ENCODE results near the gene COL6A5.
"Not testable (repeated sequence)": the region's sequence is repeated elsewhere in the genome, so short reads cannot be mapped to it uniquely, and the experiment has no call there.

COL6A5 gene

DNA sequence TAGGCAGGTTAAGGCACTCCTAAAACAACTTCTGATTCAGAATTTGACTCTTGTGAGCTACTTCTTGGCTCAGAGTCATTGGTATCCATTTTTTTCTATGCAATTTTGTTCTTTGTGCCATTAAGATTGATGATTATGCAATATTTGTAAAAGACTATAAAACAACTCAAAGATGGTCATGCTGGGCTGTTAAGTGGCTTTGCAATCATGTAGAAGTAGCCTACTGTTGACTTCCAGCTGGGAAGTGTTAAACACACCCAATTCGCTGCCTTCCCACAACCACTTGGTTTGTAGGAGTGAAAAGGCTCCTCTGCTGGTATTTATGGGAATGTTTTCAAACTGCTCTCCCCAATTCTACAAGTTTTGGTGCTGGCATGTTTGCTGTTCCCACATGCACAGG, 96.8 kb downstream of the COL6A5 start:
- no peak for DNase-seq (ENCODE audit: low spot score)

DNA sequence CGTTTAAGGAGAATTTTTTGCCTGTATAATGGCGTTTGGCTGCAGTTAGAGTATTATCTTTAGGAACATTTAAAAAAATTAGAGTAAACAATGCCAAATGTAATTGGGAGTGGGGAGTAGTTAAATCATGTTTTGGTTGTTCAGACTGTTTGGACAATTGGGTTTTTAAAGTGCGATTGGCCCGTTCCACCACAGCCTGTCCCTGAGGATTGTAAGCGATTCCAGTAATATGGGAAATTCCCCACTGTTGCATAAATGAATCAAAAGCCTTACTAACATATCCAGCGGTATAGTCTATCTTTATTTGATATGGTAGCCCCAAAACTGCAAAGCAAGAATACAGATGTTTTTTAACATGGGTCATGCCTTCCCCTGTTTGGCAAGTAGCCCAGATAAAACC, 101.4 kb downstream of the COL6A5 start:
- DNase-seq (ENCODE audit: low spot score): not testable (repeated sequence)

DNA sequence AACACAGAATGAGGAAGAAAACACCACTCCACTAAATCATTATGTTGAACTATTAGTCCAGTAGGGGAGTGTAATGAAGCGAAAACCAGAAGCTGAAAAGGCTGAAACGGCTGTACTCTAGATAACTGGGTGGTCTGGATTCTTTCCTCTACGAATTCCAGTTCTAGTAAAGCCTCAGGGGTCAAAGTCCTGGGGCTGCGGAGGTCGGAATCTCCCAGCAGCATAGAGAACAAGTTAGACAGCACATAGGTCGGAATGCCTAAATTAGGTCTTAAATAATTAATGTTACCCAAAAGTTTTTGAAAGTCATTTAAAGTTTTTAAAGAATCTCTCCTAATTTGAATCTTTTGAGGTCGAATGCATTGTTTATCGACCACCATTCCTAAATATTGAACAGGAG, 102.7 kb downstream of the COL6A5 start:
- DNase-seq (ENCODE audit: low spot score): not testable (repeated sequence)

DNA sequence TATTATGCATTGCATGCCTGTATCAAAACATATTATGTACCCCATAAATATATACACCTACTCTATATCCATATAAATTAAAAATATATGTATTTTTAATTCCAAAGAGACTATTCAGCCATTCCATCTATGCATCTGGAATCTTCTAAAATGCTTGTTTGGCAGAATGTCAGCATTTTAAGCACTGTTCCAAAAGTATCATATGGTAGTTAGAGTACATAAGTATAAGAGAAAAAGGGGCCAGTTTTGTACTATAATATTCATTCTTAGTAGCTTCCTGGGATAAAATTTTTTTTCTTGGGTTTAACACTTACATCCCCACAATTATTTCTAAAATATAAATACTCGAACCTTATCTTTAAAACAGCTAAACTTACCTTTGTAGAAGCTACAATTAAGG, 111.1 kb downstream of the COL6A5 start:
- no peak for DNase-seq (ENCODE audit: low spot score)

DNA sequence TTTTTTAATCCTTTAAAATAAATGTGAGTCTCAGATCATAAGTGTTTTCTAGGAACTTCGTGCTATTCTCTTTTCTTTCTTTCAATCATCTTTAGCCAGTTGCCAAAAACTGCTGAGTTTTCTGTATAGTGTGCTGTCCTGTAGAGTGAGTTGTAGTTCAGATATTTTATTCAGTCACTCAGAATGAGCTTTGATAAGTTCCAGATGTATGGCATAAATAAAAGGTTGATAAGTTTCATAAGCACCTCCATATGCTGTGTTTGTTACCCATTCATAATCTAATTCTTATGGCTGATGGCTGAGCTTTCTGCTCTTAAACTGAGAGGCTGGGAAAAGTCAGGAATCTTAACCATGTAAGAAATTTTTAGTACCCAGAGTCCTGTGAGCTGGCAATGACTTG, 112.2 kb downstream of the COL6A5 start:
- no peak for DNase-seq (ENCODE audit: low spot score)

DNA sequence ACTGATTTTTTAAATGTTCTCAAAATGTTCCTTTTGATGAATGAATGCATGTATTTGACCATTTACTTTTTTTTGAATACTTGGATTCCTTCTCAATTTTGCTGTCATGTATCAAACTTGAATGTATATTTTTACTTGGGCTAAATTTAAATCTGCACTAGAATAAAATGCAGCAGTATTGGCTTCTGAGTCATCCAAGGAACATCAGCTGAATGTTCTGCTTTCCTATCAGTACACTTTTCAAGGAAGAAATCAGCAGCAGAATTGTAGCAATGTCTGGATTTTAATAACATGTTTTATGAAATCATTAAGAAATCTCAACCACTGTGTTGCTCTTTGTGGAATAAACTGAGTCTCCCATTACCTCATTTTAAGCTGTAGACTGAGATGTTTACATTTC, 114.5 kb downstream of the COL6A5 start:
- DNase-seq (ENCODE audit: low spot score): no peak

DNA sequence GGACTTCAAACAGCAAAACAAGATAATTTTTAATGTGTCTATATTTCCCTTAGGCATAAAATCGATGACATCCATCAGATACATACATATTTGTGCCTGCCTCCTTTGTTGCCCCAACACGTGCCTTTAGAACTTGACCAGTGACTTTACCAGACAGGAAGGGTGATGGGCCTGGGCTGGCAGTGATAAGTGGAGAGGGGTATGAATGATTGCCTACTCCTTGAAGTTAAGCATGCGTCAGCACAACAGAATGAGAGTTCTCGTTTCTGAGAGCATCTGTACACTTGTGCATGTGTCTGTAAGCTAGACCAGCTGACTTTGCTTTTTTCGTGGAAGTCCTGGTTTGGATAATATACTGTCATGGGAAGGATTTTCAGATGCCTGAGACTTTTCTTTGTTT, 116.6 kb downstream of the COL6A5 start:
- no peak for DNase-seq (ENCODE audit: low spot score)

DNA sequence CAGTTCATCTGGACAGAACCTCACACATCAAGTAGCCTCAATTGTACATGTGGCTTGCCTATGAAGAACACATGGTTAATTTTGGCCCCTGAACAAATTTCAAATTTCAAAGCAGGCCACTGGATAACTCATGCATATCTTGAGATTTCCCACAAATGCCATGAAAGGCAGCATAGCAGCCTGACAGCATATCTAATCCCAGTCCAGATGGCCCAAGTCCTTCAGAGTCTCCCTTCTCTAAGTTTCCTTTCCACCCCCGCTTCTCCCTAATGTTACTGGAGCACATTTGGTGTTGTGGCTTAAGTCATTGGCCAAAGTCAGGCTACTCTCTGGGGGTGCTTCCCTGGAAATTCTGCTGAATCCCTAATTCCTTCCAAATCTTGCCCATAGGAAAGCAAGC, 117.7 kb downstream of the COL6A5 start:
- no peak for DNase-seq (ENCODE audit: low spot score)

DNA sequence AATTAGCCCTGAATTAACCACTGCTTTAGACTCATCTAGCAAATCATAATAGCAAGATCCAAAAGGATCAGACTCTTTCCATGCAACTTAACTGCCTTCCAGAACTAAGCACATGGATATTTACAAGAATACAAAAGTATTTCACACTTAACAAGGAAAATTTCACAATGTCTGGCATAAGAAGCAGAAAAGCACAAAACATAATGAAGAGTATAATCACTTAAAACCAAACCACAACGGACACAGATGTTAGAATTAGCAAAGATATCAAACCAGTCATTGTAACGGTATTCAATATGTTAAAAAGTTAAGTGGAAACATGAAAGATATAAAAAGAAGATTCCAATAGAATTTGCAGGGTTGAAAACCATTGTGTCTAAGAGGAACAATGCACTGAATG, 120.0 kb downstream of the COL6A5 start:
- DNase-seq (ENCODE audit: low spot score): no peak

DNA sequence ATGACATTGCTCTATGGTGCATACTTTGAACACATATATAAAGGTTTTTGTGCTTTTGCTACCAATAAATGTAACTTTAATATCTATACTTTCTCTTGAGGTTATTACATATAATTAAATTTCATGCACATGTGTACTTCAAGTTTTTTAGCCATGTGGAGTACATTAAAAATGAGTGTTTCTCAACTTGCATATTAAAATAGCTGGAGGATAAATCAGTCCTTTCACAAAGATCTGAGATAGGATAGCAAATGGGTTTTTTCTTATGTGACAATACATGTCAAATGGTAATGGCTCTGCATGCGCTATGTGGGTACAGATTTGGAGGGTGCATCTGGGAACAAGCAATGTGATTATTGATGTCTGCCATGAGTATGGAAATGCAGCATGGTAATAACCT, 122.8 kb downstream of the COL6A5 start:
- DNase-seq (ENCODE audit: low spot score): no peak

DNA sequence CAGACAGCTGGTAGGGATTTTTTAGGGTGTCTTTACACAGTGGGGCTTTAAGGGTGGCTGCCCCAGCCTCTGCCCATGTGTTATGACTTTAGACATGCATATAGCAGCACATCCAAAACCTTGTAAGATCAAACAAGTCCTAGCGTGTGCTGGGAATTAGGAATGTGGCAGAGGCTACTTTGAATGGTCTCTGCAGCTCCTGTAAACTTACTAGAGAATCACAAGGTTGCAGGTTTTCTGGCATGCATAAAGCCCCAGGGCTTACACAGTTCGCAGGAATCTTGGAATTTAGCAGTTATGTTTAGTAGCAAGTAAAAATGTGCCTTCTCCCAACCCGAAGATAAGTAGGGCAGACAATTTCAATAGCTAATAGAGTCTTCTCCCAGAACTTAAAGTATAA, 124.7 kb downstream of the COL6A5 start:
- DNase-seq (ENCODE audit: low spot score): no peak

DNA sequence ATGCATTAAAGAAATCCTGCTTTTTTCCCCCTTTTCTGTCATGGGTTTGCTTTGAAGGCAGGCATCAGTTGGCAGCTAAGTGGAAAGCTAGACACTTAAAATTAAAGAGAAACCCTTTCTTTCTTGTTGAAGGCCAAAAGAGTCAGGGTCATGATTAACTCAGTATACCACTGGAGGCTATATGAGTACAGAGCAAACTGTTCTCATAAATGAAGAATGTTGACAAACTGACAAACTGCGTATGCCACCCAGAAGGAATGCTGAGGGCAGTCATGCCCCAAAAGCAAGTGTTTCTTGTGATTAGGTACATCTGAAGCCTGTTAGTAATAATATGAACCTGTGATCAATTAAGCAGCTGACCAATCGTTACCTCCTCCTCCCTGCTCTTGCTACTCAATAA, 127.9 kb downstream of the COL6A5 start:
- no peak for DNase-seq (ENCODE audit: low spot score)

DNA sequence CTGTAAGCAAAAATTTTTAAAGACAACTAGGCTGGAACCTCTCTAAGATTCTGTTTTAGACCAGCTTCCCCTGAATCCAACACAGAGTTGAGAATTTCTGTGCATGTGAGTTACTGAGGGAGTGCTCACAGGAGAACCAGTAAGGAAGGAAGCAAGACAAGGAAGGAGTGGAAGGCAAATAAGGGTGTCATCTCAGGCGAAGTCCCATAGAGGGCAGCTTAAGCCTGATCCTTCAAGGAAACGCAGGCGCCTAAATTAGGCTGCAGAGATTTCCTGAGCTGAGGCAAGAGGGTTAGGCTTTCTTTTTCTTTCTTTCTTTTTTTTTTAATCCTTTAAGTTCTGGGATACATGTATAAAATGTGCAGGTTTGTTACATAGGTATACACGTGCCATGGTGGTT, 135.3 kb downstream of the COL6A5 start:
- no peak for DNase-seq (ENCODE audit: low spot score)

DNA sequence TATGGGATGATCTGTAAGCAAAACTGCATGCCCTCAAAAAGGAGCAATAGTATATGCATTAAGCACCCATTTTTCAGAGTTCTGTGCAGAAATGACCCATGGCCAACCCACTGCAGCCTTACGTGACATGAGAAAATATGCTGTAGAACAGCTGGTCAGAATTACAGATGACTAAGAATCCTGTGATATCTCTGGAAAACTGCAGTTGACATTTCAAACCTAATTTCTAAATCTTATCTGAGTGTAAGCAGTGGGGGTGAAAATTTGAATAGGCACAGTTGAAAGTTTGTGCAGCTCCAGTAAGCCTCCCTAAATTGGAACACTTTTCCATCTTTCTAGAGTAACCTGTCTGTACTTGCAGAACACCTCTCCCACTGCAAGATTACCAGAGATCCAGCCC, 142.8 kb downstream of the COL6A5 start:
- DNase-seq (ENCODE audit: low spot score): no peak

DNA sequence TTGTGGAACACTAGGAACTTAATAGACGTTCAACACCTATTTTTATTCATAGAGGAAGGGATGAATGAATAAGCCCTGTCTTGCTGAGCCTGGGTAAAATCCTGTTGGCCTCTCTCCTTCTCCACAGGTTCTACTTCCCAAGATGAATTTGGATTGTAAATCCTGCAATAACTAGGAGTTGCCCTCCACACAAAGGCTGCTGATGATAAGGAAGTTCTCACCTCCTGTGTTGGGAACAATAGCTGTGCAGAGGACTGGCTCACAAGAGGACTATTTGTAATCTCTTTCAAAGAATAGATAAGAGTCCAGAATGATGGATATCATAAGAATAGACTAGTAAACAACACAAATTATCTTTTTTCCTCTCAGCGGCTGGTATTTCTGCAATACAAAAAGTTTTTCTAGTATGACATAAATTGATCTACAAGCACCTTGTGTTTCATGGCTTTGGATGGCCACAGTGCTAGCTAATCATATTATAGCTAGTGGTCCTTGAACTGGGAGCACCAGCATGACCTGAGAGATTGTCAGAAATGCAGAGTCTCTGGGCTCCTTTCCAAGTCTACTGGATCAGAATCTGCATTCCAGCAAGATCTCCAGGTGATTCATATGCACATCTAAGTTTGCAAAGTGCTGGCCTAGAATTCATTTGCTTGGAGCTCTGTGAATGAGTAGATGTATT, 143.4 kb downstream of the COL6A5 start:
- DNase-seq (ENCODE audit: low spot score): no peak

DNA sequence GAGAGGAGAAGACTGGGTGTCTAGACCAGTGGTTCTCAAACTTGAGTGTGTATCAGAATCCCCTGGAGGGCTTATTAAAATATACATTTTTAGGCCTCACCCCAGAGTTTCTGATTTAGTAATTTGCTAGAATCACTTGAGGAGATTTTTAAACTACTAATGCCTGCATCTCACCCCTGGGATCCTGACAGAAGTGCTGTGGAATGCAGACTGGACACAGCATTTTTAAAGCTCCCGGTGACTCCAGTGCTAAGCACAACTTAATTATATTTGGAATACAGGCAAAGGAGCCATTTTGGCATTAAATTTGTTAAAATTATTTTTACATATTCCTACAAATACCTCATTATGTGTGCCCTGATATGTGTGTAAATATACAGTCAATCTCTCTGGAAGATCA, 144.8 kb downstream of the COL6A5 start:
- DNase-seq (ENCODE audit: low spot score): no peak

DNA sequence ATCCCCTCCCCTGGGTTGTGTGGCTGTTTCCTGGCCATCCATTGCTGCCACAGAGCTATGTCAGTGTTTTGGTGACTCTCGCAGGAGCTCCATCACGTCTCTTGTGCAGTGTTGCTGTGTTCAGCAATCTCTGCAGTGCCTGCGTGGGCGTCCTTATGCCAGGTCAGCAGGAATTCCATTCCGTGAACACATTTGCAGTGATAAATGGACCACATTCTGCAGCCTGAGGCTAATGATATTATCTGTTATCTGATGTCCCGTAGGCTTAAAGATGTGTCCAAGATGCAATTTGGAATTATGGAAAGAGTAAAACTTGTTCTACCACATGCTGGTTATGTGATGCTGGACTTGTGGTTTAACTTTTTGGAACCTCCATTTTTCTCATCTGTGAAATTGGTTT, 146.0 kb downstream of the COL6A5 start:
- no peak for DNase-seq (ENCODE audit: low spot score)

DNA sequence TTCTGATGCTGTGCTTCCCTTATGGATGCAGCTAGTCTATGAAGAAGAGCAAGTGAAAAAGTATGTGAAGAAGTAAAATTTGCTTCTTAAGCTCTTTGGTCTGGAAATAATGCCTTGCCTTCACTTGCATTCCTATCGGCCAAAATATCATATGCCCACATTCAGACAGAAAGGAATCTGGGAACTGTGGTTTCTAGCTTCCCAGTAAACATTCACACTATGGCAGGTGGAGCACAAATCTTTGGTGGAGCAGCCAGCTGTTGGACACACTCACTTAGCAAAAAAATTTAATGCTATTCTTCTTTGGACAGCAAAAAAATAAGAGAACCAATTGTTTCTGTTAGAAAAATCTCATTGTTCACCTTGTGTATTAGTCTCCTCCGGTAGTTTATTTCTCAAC, 159.2 kb downstream of the COL6A5 start:
- DNase-seq (ENCODE audit: low spot score): no peak

DNA sequence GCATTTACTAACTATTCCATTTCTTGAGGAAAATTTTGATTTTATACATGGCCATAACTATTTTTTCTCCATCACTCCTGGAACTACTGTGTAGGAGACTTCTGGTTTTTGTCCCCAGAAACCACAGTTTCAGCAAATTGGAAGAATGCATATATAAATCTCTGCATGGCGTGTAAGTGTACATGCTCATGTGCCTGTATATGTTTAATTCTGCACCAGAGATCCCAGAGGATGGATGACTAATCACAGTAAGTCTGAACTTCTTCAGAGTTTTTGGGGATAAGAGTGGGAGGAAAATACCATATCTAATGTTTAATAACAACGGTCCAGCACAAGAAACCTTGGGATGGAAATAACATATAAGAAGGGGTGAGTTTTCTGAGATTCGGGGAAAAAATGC, 160.6 kb downstream of the COL6A5 start:
- no peak for DNase-seq (ENCODE audit: low spot score)

DNA sequence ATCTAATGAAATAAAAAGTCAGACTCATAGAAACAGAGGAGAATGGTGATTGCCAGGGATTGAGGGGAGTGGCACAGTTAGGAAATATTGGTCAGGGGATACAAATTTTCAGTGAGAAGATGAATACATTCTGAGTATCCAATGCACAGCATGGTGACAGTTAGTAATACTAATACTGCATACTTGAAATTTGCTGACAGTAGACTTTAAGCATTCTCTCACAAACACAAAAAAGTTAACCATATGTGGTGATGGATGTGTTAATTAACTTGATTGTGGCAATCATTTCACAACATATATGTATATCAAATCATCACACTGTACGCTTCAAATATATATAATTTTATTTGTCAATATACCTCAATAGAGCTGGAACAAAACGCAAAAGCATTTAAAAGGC, 162.3 kb downstream of the COL6A5 start:
- no peak for DNase-seq (ENCODE audit: low spot score)

DNA sequence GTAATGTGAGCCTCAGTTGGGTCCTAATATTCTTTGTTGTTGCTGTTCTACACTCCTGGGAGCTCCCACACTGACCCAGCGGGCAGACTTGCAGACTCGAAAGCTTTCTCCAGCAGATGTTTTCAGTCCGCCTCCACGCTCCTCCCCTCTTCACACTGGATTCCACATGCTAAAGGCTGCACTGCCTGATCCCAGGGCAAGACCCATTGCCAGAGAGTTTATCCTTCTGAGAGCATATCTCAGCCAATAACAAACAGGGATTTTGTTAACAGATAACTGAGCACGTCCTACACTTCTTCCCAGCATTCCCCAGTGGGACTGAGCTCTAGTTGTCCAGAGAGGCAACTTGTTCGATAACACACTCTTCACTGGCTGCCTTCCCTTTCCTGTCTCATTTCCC, 163.5 kb downstream of the COL6A5 start:
- DNase-seq (ENCODE audit: low spot score): no peak

DNA sequence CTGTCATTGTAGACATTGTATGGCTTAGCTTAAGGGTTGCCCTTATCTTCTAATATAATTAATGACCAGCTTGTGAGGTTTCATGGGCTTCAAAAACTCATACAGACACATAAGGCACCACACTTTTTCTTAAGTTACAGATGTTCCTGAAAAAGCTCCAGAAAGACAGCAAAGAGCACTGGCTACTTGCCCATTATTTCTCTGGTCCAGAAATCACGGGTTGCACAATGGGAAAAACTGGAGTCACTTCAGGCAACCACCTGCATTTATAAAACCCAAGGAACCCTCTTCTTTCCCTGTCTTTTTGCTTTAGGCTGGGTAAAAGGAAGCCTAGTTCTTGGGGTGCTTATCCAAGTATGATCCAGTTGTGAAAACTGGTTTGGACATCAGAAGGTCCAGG, 169.2 kb downstream of the COL6A5 start:
- no peak for DNase-seq (ENCODE audit: low spot score)

DNA sequence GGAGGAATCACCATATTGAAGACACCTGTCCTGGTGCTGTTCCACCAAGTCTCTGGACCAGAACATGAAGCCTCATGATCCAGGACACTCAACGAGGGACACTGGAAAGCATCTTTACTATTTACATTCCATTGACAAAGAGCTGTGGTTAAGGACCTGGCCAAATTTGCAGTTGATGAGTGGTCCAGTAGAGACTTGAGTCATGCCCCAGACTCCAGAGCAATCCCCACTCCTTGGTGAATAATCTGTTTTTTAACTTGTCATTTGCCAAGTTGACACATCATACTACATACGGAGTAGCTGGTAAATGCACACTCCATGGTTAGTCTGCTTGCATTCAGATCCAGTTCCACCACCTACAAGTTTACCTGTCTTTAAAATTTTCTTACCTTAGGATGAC, 170.3 kb downstream of the COL6A5 start:
- DNase-seq (ENCODE audit: low spot score): no peak

DNA sequence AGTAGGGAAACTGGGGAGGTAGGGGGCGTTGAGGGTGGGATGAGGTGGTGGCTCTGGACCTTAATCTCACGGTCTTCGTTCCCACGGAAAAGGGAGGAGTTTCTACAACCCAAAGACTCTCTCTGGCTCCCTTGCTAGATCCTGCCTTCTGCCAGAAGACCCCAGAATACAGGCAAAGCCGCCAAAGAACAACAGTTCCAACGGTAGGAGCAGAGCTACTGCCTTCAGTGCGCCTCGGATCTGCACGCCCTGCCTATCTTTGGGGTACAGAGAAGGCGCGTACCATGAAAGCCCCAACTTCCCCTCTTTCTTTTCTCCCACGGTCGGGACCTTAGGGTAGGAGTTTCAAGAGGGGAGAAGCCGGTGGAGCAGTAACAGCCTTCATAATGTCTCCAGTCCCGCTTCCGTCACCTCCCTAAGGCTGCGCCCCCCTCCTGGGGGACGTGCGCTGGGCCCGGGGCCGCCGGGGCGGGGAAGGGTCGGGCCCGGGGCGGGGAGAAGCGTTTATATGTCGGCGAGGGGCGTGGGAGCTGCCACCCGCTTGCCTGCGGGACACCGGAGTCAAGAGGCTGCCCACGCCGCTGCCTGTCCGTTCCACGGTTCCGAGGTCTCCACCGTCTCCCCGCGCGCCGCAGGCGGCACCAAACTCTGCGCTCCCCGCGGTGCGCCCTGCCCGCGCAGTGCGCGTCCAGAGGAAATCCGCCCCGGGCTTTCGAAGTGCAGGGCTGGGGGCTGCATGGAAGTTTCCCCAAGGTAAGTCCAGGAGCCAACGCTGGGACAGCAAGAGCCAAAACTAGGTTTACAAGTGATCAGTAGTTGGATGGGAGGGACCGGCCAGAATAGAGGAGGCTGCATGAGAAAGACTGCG, 171.4 kb downstream of the COL6A5 start, which contains the start of gene COL6A6:
COL6A6 (plus strand) TSS at position 533 of the 868 bp plus-strand sequence. CDS start 43,188 bp downstream, outside the sequence.
- no peak for DNase-seq (ENCODE audit: low spot score)
